H1 (cell line): ENCODE data around the gene IL24. TPM values are rescaled to one million over a fixed set of nuclear protein-coding genes. Genes with fewer than 3 reads are reported as not detected.

ENCODE experiments used
- CHD7 ChIP-seq: fragments of 300-600 bp; sonication (generic); IDR thresholded peaks from 2 replicates; pipeline ENCODE4 v1.7.1; 2012; ENCODE audit warnings: low read length, moderate library complexity, mild to moderate bottlenecking, inconsistent platforms; ENCODE audit not compliant: insufficient replicate concordance
- EZH2 ChIP-seq: fragments of 200-600 bp; sonication (generic); IDR thresholded peaks from 2 replicates; pipeline ENCODE4 v1.7.1; 2012; ENCODE audit warnings: low read depth, mild to moderate bottlenecking, moderate library complexity, low read length, inconsistent platforms; ENCODE audit not compliant: severe bottlenecking
- MAFK ChIP-seq: IDR thresholded peaks from 2 replicates; pipeline ENCODE4 v1.6.1; 2012; ENCODE audit warnings: low read depth, mild to moderate bottlenecking, improper control_type of control experiment, low read length
- polyA plus RNA-seq, 7 experiments: library from polyadenylated mRNA; depleted of rRNA in 3 of 7; stranded (reverse) in 5 of 7; unstranded in 2 of 7; fragments of >200 nt in 5 of 7; fragments of 200-250 nt in 2 of 7; gene quantifications; 1 replicate in 5 of 7; 2 replicates in 1 of 7; 4 replicates in 1 of 7; pipeline versions ENCODE4 v1.2.1 to v1.2.3, GENCODE V29; 2011 to 2013; ENCODE audit warnings: missing spikeins in 2 of 7, mixed read lengths in 2 of 7
- total RNA-seq: library from RNA; stranded (reverse); fragmentation: NEBNext Ultra II Directional; extraction: Animal tissue kit (Norgen Biotek cat#: 25700); gene quantifications from 2 replicates; pipeline ENCODE4 v1.2.1, GENCODE V29; 2021

The IL24 gene
- total and polyA plus RNA-seq, 2 of the 8 experiments (the other 6 are each of a cell fraction or from before 2014, with no cell fraction given) = not detected

GRCh38 chr1:206941766-206942418 lies 44.6 kb downstream of the IL24 start (continued):
- TF ChIP-seq CHD7 (no peak), EZH2 (no peak), MAFK (no peak)
